Coronary artery (tissue), 2 donors: ENCODE data around the gene BMAL1.

Experiments
- DNase-seq: peaks from one replicate; pipeline ENCODE4 v3.0.0-alpha.2; 2017; ENCODE audit warnings: low spot score
- H3K27ac ChIP-seq, 2 donors: fragments of 200-600 bp; sonication (generic); one replicate each; pipeline ENCODE4 v1.5.1; 2016 to 2019
- H3K4me3 ChIP-seq: fragments of 200-600 bp; sonication (generic); 2 replicates; pipeline ENCODE4 v1.5.1; 2016; ENCODE audit warnings: mild to moderate bottlenecking, moderate library complexity
- TF ChIP-seq, protein P1 (sequence below): fragments of 200-600 bp; sonication (generic); IDR thresholded peaks from one replicate; pipeline ENCODE4 v1.5.1; 2019; ENCODE audit warnings: antibody characterized with exemption

The BMAL1 gene

DNA sequence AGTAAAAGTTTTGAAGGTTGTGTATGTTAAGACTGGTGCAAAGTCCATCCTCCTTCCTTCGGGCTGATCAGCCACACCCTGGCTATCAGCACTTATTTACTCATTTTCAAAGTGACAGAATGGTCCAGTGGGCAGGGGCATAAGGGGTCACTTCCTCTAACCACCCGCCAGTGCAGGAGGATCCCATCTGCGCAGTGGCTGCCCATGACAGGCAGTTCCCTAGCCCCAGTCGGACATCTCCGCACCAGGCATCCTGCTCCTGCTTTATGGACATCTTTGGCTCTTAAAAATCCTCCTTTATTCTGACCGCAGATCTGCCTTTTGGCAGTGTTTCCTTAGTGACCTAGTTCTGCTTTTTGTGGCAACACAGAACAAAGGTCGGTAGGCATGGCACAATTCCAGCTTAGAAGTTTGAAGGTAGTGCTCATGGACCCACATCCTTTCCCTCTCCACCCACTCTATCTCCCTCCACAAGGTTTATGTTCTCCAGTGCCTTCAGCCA is 55.9 kb downstream of the BMAL1 start:
- no peak overlapping the region for H3K4me3 ChIP-seq
- TF ChIP-seq, protein P1, sequence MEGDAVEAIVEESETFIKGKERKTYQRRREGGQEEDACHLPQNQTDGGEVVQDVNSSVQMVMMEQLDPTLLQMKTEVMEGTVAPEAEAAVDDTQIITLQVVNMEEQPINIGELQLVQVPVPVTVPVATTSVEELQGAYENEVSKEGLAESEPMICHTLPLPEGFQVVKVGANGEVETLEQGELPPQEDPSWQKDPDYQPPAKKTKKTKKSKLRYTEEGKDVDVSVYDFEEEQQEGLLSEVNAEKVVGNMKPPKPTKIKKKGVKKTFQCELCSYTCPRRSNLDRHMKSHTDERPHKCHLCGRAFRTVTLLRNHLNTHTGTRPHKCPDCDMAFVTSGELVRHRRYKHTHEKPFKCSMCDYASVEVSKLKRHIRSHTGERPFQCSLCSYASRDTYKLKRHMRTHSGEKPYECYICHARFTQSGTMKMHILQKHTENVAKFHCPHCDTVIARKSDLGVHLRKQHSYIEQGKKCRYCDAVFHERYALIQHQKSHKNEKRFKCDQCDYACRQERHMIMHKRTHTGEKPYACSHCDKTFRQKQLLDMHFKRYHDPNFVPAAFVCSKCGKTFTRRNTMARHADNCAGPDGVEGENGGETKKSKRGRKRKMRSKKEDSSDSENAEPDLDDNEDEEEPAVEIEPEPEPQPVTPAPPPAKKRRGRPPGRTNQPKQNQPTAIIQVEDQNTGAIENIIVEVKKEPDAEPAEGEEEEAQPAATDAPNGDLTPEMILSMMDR = no peak
- DNase-seq = no peak
- no peak overlapping the region for H3K27ac ChIP-seq

DNA sequence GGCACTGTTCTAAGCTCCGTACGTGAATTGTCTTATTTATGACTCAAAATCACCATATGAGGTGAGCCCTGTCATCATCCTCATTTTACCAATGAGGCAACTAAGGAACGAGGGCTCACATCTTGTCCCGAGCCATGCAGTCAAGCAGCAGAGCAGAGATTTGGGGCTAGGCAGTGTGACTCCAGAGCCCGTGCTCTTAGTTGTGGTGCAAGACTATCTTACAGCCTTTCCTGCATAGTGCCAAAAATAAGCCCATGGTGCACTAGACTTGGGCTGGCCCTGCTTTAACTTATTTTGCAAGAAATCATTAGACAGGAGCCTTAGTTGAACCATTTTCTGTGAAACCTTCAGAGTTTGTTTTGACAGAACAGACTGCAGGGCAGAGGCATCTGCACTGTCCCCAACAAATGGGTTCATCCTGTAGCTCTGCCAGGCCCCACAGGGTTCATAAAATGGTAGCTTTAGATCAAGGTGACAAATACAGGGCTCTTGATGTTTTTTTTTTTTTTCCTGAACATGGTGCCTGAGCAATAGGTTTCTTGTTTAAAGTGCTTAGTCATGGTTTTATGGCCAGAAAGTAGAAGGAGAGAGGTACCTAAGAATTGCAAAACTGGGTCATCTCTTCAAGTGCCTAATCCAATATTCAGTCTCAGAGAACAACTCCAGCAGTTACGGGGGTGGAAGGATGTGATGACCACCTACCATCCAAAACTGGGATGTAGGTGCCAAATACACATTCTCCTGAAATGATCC is 56.6 kb downstream of the BMAL1 start:
- TF ChIP-seq, protein P1 = no peak
- DNase-seq = no peak
- H3K4me3 ChIP-seq = no peak overlapping the region
- no peak overlapping the region for H3K27ac ChIP-seq

DNA sequence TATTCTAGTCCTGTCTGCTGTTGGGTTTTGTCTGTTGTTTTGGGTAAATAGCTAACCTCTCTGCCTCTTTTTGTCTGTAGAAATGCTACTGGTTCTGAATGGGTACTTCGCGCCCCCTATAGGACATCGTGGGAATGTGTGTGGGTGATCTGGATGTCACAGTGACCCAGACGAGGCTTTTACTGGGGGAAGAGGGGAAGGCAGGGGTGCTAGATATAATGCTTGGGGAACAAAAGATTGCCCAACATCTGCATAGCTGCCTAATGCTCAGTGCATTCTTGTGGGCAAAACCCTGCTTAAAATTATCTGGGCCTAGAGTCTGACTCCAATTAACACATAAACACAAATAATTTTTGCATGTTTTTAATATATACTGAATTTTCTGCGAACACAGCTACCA is 57.7 kb downstream of the BMAL1 start:
- DNase-seq = no peak
- H3K27ac ChIP-seq = no peak overlapping the region
- TF ChIP-seq, protein P1 = peak; percentile 57
- no peak overlapping the region for H3K4me3 ChIP-seq

DNA sequence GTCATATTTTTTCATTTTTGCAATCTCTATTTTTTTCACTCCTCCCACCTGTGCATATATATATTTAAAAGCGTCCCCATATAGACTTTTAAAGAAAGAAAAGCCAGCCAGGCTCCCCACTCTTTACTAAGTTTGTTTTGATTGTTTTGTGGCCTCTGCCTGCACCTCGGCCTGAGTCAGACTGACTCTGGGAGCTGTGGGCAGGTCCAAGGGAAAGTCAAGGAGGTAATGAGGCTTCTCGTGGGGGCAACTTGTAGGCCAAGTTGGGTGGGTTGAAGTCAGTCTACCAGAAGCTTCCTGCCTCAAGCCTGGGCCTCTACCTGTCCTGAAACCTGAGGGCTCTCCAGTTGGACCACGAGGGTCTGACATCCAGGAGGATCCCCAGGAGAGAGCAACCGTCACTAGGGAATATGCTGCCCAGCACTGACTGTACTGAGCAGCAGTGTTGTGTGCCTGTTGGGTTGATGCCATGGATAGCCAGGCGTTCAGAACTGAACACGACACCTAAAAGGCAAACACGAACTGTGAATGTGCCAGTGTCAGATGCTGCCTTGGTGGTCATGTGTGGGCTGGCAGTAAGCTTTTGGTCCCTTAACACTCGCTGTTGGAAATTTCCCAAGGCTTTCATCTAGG is 58.8 kb downstream of the BMAL1 start:
- no peak overlapping the region for H3K27ac ChIP-seq
- no peak overlapping the region for H3K4me3 ChIP-seq
- TF ChIP-seq, protein P1 = no peak
- DNase-seq = no peak

DNA sequence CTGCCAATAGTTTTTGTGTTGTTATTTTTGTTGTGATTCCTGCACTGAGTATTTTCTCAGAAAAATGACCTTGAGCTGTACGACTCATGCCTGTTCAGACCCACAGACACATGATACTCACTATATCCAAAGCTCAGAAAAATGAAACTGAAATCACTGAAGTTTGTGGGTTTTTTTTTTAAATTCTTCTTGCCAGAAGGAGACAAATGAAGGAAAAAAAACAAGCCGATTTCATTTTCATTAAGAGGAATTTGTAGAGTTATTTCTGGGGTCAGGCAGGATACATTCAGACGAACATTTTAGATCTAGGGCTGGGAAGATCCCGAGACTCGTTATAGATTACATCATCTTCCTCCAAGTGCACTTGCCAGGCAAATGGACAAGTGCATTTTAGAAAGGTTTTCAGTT is 60.4 kb downstream of the BMAL1 start:
- no peak for DNase-seq
- TF ChIP-seq, protein P1 = no peak
- Histone ChIP-seq H3K27ac (peak overlapping the region; percentile 27 to 56), H3K4me3 (peak overlapping the region; percentile 66)

DNA sequence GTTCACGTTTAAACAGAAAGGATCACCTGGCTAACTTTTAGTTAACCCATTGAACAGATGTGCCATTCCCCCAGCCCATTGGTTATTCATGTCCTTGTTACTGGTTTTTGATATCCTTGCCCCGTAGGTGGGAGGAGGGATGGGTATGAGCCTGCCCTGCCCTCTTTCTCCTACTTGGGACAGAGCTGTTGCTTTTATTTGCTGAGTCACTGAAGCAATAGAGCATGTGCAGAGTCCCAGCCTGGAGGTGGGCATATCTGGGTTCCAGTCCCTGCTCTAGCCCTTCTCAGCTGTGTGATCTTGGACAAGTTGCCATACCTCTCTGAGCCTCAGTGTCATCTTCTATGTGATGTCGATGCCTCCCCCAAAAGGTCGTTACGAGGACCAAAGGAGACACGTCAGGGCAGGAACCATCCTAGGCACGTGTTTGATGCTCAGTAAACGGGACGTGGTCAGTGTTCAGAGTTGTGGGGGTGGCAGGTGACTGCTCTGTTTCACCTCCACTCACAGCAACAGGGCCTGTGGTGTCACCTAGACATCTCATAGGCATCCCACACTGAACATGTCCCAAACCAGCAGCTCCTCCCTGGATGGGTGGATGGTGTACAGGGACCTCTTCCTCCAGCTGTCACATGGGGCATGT is 61.0 kb downstream of the BMAL1 start:
- Histone ChIP-seq H3K4me3 (peak overlapping the region; percentile 66), H3K27ac (peak overlapping the region; percentile 27 to 56)
- no peak for DNase-seq
- TF ChIP-seq, protein P1 = no peak
